HG03565 (cell line): ENCODE data around the gene SIK3.

Experiments
- ATAC-seq: cut with Tn5 transposase; IDR thresholded peaks from one replicate; pipeline ENCODE4 v1.9.1; 2021; ENCODE audit warnings: mild to moderate bottlenecking, moderate library complexity; ENCODE audit not compliant: unreplicated experiment

Gene SIK3

DNA sequence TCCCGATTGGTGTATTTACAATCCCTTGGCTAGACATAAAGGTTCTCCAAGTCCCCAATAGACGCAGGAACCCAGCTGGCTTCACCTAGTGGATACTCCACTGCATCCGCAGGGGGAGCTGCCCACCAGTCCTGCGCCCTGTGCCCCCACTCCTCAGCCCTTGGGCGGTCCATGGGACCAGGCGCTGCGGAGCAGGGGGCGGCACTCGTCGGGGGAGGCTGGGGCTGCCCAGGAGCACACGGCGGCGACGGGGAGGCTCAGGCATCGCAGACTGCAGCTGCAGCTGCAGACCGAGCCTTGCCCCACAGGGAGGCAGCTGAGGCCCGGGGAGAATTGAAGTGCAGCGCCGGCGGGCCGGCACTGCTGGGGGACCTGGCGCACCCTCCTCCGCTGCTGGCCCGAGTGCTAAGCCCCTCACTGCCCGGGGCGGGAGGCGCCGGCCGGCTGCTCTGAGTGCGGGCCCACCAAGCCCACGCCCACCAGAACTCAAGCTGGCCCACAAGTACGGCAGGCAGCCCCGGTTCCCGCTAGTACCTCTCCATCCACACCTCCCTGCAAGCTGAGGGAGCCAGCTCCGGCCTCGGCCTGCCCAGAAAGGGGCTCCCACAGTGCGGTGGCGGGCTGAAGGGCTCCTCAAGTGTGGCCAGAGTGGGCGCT, 12.2 kb upstream of the SIK3 start:
- ATAC-seq = no peak

DNA sequence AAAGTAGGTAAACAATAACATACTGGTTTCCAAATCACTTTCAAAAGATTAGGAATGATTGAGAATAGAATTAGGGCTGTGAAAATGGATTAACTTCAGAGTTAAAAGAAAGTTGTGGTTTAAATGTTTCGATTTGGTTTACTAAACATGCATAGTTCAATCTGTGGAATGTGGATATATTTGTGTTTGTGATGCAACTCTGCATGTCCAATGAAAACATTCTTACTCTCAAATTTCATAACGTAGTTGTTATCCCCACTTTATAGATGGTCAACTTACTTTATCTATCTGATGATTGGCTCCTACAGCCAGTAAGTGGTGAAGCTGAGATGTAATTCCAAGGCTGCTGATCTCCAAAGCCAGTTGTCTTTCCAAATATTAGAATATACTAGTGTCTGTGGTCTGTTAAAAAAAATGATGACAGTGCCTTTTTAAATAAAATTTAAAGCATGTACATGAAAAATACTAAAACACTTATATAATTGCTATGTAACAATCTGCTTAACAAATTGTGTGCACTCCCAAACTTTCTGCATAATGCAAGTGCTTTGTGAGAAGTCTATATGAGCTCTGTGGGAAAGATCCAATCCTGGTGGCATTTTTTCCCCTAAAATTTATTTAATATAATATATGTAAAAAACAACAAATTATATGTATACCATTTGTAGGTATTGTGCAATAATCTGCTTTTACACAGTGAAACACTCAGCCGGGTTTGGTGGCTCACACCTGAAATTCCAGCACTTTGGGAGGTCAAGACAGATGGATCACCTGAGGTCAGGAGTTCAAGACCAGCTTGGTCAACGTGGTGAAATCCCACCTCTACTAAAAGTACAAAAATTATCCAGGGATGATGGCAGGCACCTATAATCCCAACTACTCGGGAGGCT, 9.7 kb upstream of the SIK3 start:
- no peak for ATAC-seq

DNA sequence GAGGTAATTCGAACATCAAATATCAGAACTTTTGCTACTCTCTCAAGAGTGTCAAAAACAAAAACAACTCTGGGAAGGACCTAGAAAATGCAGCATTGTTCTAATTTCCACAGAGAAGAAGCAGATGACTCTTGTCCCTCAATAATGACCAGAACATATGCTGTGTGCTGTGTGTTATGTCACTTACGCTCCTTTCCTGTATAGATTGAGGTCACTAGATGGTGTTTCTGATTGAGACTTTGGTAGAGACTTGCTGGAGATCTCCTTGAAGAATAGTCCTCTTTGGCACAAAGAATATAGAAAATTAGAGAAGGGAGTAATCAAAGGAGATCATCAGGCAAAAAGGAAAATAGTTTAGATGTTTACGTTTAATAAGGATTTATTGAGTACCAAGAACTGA, 2.3 kb upstream of the SIK3 start:
- ATAC-seq = no peak

DNA sequence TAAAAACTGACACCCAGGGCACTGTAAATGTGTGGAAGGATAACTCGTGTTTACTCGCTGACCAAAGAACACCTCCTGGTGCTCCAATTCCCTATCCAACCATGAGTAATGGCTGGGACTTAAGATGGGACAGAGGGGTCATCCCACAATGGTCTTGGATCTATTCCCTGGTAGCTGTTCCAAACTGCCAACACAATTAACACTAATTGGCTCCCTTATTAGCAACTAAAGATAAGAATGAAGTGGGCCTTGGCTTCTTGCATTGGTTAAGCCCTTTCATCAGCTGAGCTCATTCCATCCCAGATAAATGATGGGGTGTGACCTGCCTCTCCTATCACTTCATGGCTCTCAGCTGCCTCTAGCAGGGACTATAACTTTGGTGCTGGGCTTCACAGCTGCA, 1.5 kb upstream of the SIK3 start:
- no peak for ATAC-seq

DNA sequence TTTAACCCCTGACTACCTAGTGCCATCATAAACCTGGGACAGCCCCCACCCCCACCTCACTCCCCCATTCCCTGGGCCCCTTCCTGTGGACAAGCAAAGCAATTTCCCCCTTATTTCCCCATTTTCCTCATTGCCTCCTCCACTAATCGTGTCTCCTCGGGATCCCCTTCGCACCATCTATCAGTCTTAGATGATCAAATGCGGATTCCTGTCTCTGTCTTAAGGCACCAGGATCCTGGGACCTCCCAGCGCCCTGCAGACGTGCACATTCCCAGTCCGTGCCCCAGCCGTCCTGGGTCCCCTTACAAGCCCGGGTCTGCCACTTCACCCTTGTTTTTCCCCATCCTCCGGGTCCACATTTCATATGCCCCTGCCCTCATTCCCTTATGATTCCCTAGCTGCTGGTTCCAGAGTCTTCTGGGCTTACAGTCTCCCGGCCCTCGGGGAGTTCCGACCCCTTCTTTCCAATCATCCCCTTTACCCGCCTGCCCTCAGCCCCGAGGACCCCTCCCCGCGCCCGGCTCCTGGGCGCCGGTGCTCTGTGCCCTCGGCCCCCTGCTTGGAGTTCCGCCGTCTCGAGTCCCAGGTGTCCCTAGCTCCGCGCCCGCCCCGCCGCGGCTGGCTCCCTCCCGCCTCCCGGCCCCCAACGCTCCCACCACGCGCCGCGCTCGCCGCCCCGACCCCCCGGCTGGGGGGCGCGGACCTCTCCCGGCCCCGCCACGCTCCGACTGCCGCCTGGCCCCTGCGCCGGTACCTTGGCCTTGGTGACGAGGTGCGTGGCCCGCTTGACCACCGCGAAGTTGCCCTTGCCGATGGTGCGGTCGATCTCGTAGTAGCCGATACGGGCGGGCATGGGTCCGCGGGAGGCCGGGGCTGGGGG, 599 bp downstream of the SIK3 start:
- ATAC-seq = peak; percentile 10

DNA sequence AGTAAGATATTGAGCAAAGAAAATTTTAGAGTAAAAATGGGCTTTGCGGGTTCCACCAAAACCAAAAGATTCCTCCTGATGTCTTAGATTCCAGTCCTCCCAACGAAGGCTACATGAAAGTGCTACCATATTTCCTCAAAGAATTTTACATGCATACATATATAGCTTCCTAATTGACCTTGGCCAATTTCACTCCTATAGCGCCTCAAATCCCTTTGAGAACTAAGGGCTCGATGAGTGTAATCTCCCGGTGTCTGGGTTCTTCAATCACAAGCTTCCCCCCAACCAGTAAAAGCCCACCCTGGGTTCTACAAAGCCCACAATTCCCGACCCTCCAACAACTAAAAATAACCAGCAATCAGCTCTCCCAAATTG, 1.2 kb downstream of the SIK3 start:
- no peak for ATAC-seq

DNA sequence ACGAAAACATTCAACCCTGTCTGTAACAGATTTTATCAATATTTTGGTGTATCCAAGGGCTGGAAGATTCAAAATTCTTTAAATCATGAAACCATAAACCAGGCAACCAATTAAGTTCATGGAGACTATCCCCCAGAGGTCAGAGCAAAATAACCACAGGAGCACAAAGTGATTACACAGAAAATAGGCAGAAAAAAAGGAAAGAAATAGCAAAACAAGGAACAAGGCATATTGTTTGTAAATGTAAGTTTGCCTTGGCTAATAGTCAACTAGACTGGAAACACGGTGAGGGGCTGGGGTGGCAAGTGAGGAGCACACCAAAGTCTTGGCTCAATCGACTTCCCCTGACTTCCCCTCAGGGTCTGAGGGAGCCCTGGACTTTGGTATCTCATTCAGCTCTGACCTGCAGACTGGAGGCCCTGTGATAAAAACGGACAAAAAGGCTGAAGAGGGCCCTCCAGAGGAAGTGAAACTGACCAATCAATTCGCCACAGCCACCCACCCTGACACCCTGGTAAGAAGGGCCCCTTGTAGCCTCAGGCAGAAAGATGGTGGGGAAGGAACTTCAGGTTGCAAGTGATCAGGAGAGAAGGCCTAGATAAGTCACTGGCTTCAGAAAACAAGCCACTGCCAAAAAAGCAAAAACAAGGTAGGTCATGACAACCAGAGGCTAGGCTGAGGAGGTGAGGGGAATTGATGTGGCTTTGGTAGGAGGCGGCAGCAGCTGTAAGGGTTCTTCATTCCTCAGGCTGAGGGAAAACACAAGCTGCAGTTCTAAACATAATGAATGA, 1.8 kb downstream of the SIK3 start:
- peak; percentile 33 for ATAC-seq

DNA sequence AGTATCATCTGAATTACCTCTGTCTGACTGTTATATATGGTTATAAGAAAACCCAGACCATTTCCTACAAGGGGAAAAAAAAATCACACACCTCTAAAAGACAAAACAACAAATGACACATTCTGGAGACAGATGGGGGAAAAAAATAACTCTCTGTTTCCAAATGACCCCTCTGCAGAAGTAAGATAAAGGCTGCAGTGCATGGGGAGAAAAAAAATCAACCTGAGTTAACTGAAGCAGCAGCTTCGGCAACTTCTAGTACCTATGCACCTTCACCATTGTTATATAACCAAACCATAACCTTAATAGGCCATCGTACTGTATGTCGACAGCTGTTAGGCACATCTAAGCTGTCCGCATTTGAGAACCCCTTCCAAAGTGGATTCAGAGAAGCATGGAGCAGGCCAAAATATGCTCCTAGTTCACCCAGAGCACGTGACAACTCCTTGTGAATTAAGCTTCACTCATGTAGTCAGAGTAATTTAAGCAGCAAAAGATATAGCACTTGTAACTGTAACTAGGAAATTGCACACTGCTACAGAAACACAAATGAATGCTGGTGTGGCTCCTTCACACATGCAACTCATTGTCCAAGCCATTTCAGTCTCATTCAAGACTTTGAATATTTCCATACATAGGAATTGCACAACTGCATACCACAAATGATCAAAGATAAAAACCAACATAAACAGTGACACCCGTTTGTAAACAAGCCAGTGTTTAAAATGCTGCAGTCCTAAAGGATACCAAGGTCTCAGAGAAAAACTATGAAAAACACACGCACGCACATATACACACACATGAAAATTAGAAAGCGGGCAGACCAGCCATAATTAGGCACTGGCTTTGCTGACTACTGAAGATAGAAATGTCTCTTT, 2.7 kb downstream of the SIK3 start:
- no peak for ATAC-seq

DNA sequence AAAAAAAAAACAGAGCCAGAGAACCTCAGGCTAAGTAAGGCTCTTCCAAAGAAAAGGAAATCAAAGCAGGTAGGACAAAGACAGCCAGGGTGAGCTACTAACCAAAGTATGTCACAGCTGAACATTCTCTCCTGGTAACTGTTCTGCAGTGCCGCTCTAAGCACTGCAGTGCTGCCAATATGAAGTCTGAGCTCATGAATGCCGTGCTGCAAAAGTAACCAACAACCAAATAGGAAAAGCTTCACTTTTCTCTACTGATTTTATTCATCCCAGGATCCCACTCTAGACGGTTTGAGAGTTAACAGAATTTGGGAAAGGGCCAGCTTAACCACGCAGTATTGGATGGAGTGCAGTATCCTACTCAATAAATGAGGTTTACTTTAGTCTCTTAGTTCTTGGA, 3.5 kb downstream of the SIK3 start:
- ATAC-seq = no peak

DNA sequence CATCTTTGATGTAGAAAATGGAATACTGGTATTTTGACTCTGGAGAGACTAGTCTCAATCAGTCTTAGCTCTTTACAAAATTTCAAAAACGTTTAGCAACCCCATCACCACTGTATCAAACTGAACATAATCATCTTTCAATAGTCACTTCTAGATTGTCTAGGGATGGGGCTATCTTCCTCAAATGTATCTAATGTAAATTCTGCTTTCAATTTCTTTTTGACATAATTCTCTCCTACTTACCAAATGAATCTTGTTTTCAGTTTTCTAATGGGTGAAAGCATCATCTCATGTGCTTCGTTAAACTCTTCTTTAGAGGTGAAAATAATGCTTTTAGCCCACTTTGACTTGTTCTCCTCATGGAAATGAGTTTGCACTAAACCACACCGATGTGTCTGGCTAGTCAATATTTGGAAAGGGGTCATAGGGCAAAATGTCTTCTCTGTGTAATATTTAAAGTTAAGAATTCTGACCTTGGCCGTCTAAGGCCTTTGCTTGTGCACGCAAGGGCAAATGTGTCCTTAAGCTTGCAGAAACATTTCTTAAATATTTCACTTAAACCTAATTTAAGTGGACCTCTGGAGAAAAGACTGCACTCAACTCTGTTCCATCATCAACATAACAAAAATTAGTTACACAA, 5.2 kb downstream of the SIK3 start:
- no peak for ATAC-seq

DNA sequence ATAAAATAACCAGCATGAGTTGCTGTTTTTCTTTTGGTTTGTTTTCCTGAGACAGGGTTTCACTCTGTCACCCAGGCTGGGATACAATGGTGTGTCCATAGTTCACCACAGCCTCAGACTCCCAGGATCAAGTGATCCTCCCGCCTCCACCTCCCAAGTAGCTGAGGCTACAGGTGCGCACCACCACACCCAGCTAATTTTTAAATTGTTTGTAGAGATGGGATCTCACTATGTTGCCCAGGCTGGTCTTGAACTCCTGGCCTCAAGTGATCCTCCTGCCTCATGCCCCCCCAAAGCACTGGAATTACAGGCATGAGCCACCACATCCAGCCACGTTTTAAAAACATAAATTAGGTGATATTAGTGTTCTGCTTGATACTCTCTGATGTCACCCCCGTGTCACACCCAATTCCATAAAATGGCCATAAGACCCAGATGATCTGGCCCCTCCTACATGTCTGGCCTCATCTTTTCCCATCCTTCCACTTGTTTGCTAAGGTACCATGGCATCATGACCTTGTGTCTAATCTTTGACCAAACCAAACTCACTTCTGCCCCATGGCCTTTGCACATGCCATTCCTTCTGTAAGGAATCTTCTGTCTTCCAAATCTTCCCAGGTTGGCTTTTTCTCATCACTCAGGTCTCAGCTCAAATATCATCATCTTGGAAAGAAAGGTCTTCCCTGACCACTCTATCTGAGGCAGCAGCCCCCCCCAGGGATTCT, 6.3 kb downstream of the SIK3 start:
- ATAC-seq = no peak

DNA sequence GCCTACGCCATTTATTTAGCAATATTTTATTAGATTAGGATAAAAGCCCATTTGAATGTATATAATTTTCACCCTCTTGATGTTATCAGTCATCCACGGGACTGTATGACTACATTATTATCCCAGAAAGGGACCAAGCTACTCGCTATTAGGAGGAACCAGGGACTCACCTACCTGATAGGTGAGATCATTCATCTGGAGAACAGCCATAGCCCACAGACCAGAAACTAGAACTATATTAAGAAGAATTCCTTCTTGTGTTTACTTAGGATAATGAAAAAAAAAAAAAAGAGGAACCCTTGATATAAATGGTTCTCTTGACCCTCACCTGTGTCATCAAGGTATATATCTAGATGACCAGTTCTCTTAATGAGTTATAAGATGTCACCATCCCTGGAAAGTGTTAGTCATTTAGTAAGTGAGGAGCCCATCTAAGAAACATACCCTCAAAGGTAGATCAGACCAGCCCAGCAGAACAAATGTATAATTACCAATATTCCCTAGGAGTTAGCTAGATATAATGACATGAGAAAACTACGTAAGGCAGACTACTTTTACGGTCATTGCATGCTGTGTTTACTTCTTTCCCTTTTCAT, 8.0 kb downstream of the SIK3 start:
- ATAC-seq = no peak

DNA sequence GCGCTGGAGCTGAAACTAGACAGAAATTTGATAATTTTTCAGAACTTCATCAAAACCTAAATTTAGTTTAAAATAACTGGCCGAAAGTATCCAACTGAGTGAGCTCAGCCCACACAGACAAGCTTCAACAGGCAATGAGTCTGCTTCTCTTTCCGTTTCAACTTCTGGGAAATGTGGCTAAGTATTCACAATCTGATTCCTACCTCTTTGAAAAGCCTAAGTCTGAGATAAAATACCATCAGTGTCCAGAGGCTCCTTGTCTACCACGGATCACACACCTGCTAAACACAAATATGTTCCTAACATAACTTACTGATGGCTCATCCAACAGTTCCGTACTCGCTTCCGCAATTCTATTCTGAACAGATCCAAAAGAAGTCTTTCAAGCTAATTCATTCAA, 8.5 kb downstream of the SIK3 start:
- no peak for ATAC-seq

DNA sequence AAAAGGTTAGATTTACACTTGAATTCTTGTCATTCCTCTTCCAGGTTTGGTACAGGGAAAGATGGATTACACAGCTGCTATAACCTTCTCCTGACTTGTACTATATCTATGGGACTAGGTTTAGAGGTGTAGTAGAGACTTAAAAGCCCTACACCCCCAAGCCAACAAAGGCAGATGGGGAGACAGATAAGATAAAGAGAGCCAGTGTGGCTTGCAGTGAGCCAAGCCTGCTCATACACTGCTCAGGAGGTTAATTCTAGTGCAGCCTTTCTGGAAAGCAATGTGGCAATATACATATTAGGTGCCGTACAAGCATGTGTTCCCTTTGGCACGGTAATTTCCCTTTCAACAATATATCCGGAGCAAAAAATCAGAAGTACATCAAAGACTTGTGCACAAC, 10.8 kb downstream of the SIK3 start:
- no peak for ATAC-seq

DNA sequence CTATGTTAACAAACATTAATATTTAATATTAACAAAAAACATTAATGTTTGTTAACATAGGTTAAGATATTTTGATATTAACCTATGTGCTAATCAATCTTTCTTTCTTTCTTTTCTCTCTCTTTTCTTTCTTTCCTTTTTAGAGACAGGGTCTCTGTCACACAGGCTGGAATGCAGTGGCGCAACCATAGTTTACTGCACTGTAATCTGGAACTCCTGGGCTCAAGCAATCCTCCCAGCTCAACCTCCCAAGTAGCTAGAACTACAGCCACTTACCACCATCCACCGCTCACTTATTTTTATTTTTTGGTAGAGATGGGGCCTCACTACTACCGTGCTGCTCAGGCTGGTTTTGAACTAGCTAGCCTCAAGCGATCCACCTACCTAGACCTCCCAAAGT, 13.2 kb downstream of the SIK3 start:
- ATAC-seq = no peak

DNA sequence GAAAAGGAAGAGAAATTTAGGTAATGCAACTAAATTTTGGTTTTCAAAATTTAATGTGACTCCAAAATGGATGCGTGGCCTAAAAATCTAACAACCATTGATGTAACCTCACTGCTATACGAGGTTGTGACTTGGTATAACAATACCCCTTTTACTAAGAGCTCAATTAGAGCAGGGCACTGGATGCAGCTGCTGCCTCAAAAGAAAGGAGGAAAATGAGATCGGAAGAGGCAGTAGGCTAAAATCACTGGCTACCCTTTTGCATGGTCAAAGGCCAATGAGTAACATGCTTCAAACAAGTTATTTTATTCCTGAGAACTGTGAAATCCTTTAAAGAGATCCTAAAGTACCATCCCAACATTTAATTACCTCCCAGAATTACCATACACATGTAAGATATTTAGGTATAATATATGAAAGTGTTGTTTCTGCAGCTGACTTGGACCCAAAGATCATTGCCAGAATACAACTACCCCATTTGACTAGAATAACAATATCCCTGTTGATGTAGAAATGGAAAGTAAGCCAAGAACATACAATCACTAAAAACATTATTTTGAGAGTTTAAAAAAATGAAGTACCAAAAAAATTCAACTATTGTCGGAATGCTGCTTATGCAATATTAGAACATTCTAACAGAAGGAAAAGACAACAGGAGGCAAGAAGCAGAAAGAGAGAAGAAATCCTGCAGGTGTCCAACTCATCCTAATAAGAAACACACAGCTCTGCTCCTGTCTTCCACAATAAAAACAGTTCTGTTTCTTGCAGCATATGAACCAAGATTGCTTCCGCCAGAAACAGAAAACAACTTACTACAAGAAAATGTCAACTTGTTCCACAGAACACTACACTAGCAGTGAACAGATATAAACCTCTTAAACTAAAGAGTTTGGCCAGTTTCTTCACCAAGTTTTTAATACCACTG, 15.0 kb downstream of the SIK3 start:
- ATAC-seq = no peak

DNA sequence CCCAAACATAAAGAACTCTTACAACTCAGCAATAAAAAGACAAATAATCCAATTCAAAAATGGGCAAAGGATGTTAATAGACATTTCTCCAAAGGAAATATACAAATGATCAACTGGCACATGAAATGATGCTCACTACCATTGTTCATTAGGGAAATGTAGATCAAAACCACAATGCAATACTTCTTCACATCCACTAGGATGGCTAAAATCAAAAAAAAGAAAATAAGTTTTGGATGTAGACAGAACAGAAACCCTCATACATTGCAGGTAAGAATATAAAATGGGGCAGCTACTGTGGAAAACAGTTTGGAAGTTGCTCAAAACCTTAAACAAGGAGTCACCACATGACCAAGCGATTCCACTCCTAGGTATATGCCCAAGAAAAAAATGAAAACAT, 16.3 kb downstream of the SIK3 start:
- ATAC-seq = no peak
